Transverse colon (tissue), 3 donors: ENCODE data around the gene NUMA1.

ENCODE experiments used
- POLR2A ChIP-seq: fragments of 450-650 bp; IDR thresholded peaks from one replicate; pipeline ENCODE4 v1.6.1; 2016; ENCODE audit warnings: antibody characterized with exemption, mild to moderate bottlenecking, moderate library complexity
- TF ChIP-seq, protein P1 (sequence below), 5 experiments: fragments of 200-600 bp in 3 of 5; fragments of 450-650 bp in 2 of 5; sonication (generic) in 3 of 5; IDR thresholded peaks; 1 replicate in 2 of 5; 2 replicates in 3 of 5; pipeline ENCODE4 v1.5.1; 2016 to 2017; ENCODE audit warnings: antibody characterized with exemption in 5 of 5, inconsistent platforms in 3 of 5, mild to moderate bottlenecking in 2 of 5, moderate library complexity in 1 of 5

DNA sequence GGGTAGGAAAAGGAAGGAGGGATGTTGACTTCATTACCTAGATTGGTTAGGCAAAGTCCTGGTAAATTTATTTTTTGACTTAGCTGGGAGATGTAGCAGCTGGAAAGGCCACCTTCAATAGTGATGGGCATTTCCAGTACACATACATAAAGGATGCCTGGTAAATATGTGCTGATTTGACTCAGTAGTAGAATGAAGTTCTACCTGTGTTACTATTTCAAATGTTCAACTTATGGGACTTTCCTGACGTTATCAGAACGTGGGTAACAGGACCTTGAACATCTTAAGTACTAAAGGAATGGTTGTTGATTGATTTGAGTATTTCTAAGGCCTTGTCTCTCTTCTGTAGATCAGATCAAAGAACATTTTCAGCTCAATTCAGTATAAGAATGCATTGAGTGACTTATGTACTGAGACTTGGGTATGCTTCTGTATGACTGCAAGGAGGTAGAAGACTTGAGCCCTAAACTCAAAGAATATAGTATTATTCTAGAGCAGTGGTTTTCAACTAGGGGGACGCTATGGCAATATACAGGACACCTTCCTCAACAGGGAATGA lies 124.4 kb downstream of the NUMA1 start:
- TF ChIP-seq, protein P1, sequence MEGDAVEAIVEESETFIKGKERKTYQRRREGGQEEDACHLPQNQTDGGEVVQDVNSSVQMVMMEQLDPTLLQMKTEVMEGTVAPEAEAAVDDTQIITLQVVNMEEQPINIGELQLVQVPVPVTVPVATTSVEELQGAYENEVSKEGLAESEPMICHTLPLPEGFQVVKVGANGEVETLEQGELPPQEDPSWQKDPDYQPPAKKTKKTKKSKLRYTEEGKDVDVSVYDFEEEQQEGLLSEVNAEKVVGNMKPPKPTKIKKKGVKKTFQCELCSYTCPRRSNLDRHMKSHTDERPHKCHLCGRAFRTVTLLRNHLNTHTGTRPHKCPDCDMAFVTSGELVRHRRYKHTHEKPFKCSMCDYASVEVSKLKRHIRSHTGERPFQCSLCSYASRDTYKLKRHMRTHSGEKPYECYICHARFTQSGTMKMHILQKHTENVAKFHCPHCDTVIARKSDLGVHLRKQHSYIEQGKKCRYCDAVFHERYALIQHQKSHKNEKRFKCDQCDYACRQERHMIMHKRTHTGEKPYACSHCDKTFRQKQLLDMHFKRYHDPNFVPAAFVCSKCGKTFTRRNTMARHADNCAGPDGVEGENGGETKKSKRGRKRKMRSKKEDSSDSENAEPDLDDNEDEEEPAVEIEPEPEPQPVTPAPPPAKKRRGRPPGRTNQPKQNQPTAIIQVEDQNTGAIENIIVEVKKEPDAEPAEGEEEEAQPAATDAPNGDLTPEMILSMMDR (IDR thresholded peaks at IDR 0.05): no peak
- no peak for TF ChIP-seq POLR2A
